H1 (cell line): ENCODE results near the gene AP3B2. TPM values are rescaled to one million over a fixed set of nuclear protein-coding genes. Genes with fewer than 3 reads are reported as not detected.

Experiments
- CTCF ChIA-PET: fragments of 300-600 bp; sonication (Branson Sonifier 250); formaldehyde crosslinking; loops from one replicate; lab custom pipeline; 2021; ENCODE audit not compliant: partially characterized antibody; lab: Charles Lee
- POLR2A ChIA-PET: fragments of 300-600 bp; sonication (Branson Sonifier 250); formaldehyde crosslinking; loops from one replicate; lab custom pipeline; 2021; ENCODE audit warnings: inconsistent platforms; ENCODE audit not compliant: partially characterized antibody; lab: Charles Lee
- DNase-seq, 2 experiments: peaks; one replicate each; pipeline versions ENCODE4 v3.0.0 to v3.0.0-alpha.2; 2010 to 2022; ENCODE audit warnings: low spot score in 2 of 2, low read depth in 1 of 2, mixed read lengths in 1 of 2
- FAIRE-seq: peaks from 2 replicates; lab custom pipeline; 2011; peaks lifted over from hg19 to GRCh38; lab: Jason Lieb, UNC
- H2AFZ ChIP-seq: 2 replicates; pipeline ENCODE4 v1.8.1; 2012; ENCODE audit warnings: low read length, inconsistent platforms
- H2AK5ac ChIP-seq: 2 replicates; pipeline ENCODE4 v1.6.1; 2013; ENCODE audit warnings: low read depth, low read length
- H2BK120ac ChIP-seq: replicated peaks from 2 replicates; pipeline ENCODE3; 2013; ENCODE audit warnings: low read depth, low read length, inconsistent platforms
- H2BK12ac ChIP-seq: 2 replicates; pipeline ENCODE4 v1.6.1; 2013; ENCODE audit warnings: low read depth, low read length
- H2BK15ac ChIP-seq: 2 replicates; pipeline ENCODE4 v1.6.1; 2013; ENCODE audit warnings: low read length
- H2BK20ac ChIP-seq: 2 replicates; pipeline ENCODE4 v1.6.1; 2013; ENCODE audit warnings: low read length
- H2BK5ac ChIP-seq: 2 replicates; pipeline ENCODE4 v1.6.1; 2013; ENCODE audit warnings: low read depth, low read length
- H3K14ac ChIP-seq: 2 replicates; pipeline ENCODE4 v1.6.1; 2013; ENCODE audit warnings: inconsistent platforms; ENCODE audit not compliant: insufficient read length
- H3K18ac ChIP-seq: 2 replicates; pipeline ENCODE4 v1.6.1; 2013; ENCODE audit warnings: low read length; ENCODE audit errors: extremely low read depth
- H3K23ac ChIP-seq: 2 replicates; pipeline ENCODE4 v1.6.1; 2013; ENCODE audit warnings: inconsistent platforms; ENCODE audit not compliant: insufficient read length
- H3K23me2 ChIP-seq: 2 replicates; pipeline ENCODE4 v1.6.1; 2013; ENCODE audit warnings: low read depth, low read length
- H3K27ac ChIP-seq: 2 replicates; pipeline ENCODE4 v1.6.1; 2011; ENCODE audit warnings: low read depth, low read length, inconsistent platforms
- H3K27me3 ChIP-seq, 4 experiments: replicated peaks in 1 of 4; 1 replicate in 1 of 4; 2 replicates in 3 of 4; pipeline versions ENCODE4 v1.6.1 to v1.8.1; 2011 to 2013; ENCODE audit warnings: low read length in 3 of 4, mild to moderate bottlenecking in 3 of 4, inconsistent platforms in 2 of 4, mixed read lengths in 2 of 4, moderate library complexity in 1 of 4; ENCODE audit not compliant: control insufficient read depth in 3 of 4, insufficient read depth in 3 of 4; ENCODE audit errors: extremely low read depth in 1 of 4
- H3K36me3 ChIP-seq, 4 experiments: 2 replicates each; pipeline versions ENCODE4 v1.6.1 to v1.8.1; 2011 to 2013; ENCODE audit warnings: mild to moderate bottlenecking in 4 of 4, low read length in 3 of 4, moderate library complexity in 2 of 4, control low read depth in 1 of 4, inconsistent platforms in 1 of 4; ENCODE audit not compliant: insufficient read depth in 4 of 4, control insufficient read depth in 2 of 4
- H3K4ac ChIP-seq: replicated peaks from 2 replicates; pipeline ENCODE3; 2013; ENCODE audit warnings: low read length, low read depth, mixed read lengths, inconsistent platforms; ENCODE audit not compliant: insufficient read length
- H3K4me1 ChIP-seq, 4 experiments: replicated peaks in 1 of 4; 1 replicate in 1 of 4; 2 replicates in 3 of 4; pipeline versions ENCODE4 v1.6.1 to v1.8.1; 2011 to 2013; ENCODE audit warnings: low read length in 3 of 4, inconsistent platforms in 2 of 4, mixed read lengths in 1 of 4; ENCODE audit not compliant: insufficient read depth in 4 of 4, control insufficient read depth in 3 of 4
- H3K4me2 ChIP-seq, 2 experiments: 2 replicates each; pipeline versions ENCODE4 v1.6.1 to v1.8.1; 2011 to 2013; ENCODE audit warnings: low read depth in 2 of 2, low read length in 2 of 2, control low read depth in 1 of 2, inconsistent platforms in 1 of 2, mild to moderate bottlenecking in 1 of 2; ENCODE audit not compliant: insufficient read depth in 1 of 2
- H3K4me3 ChIP-seq, 4 experiments: fragments of 200-600, 300-600 bp in 1 of 4; sonication (generic), shearing (Covaris generic), sonication (Bioruptor Twin) in 1 of 4; 2 replicates each; pipeline versions ENCODE4 v1.5.1 to v1.8.1; 2011 to 2016; ENCODE audit warnings: low read length in 4 of 4, low read depth in 3 of 4, control low read depth in 2 of 4, inconsistent platforms in 2 of 4, mild to moderate bottlenecking in 2 of 4, mixed read lengths in 1 of 4, moderate library complexity in 1 of 4; ENCODE audit not compliant: insufficient read depth in 2 of 4; ENCODE audit errors: extremely low read depth in 1 of 4
- H3K56ac ChIP-seq: replicated peaks from 2 replicates; pipeline ENCODE3; 2013; ENCODE audit warnings: low read depth, mild to moderate bottlenecking, mixed read lengths, low read length, inconsistent platforms; ENCODE audit not compliant: insufficient read length
- H3K79me1 ChIP-seq: 2 replicates; pipeline ENCODE4 v1.6.1; 2013; ENCODE audit warnings: low read depth, low read length, control low read depth
- H3K79me2 ChIP-seq, 2 experiments: 2 replicates each; pipeline versions ENCODE4 v1.6.1 to v1.8.1; 2012 to 2013; ENCODE audit warnings: low read length in 2 of 2, mild to moderate bottlenecking in 2 of 2, inconsistent platforms in 1 of 2; ENCODE audit not compliant: insufficient read depth in 2 of 2, control insufficient read depth in 1 of 2
- H3K9ac ChIP-seq, 4 experiments: replicated peaks in 1 of 4; 1 replicate in 1 of 4; 2 replicates in 3 of 4; pipeline versions ENCODE4 v1.6.1 to v1.8.1; 2011 to 2013; ENCODE audit warnings: low read depth in 3 of 4, low read length in 3 of 4, control low read depth in 2 of 4, mild to moderate bottlenecking in 2 of 4, moderate library complexity in 2 of 4, inconsistent platforms in 1 of 4; ENCODE audit errors: extremely low read depth in 1 of 4
- H3K9me3 ChIP-seq, 2 experiments: 2 replicates each; pipeline versions ENCODE4 v1.6.1 to v1.8.1; 2012 to 2013; ENCODE audit warnings: mild to moderate bottlenecking in 2 of 2, moderate library complexity in 2 of 2, control low read depth in 1 of 2, inconsistent platforms in 1 of 2, low read depth in 1 of 2, low read length in 1 of 2, mixed read lengths in 1 of 2; ENCODE audit not compliant: insufficient read depth in 2 of 2
- H4K20me1 ChIP-seq, 2 experiments: replicated peaks in 1 of 2; 2 replicates each; pipeline versions ENCODE3 to v1.8.1; 2011 to 2013; ENCODE audit warnings: inconsistent platforms in 2 of 2, low read length in 2 of 2, mild to moderate bottlenecking in 1 of 2; ENCODE audit not compliant: insufficient read depth in 2 of 2, control insufficient read depth in 1 of 2
- H4K5ac ChIP-seq: 2 replicates; pipeline ENCODE4 v1.6.1; 2013; ENCODE audit warnings: low read length, low read depth, mixed read lengths, inconsistent platforms; ENCODE audit not compliant: insufficient read length
- H4K8ac ChIP-seq: 2 replicates; pipeline ENCODE4 v1.8.0; 2013; ENCODE audit warnings: mild to moderate bottlenecking, moderate library complexity, low read length, inconsistent platforms; ENCODE audit not compliant: insufficient read depth; ENCODE audit errors: extremely low read depth
- H4K91ac ChIP-seq: replicated peaks from 2 replicates; pipeline ENCODE3; 2013; ENCODE audit warnings: low read length, mixed read lengths, inconsistent platforms; ENCODE audit not compliant: insufficient read length
- ASH2L ChIP-seq: fragments of 200-600, 300-600 bp; sonication (generic); IDR thresholded peaks from one replicate; pipeline ENCODE4 v1.7.1; 2017; ENCODE audit warnings: low read length
- ATF3 ChIP-seq: IDR thresholded peaks from 2 replicates; pipeline ENCODE4 v1.6.1; 2011; ENCODE audit warnings: low read depth, mild to moderate bottlenecking, low read length; ENCODE audit not compliant: insufficient read depth
- BACH1 ChIP-seq: IDR thresholded peaks from 2 replicates; pipeline ENCODE4 v1.6.1; 2012; ENCODE audit warnings: low read length, improper control_type of control experiment
- FOSL1 ChIP-seq: IDR thresholded peaks from 2 replicates; pipeline ENCODE4 v1.6.1; 2011; ENCODE audit warnings: mild to moderate bottlenecking, low read depth, low read length, moderate library complexity; ENCODE audit not compliant: insufficient read depth
- HDAC6 ChIP-seq: IDR thresholded peaks from one replicate; pipeline ENCODE4 v1.7.1; 2012; ENCODE audit warnings: low read depth, mild to moderate bottlenecking, inconsistent platforms, low read length, moderate library complexity
- NRF1 ChIP-seq: IDR thresholded peaks from 2 replicates; pipeline ENCODE4 v1.6.1; 2011; ENCODE audit warnings: mild to moderate bottlenecking, low read depth, low read length, improper control_type of control experiment
- RNF2 ChIP-seq: fragments of 200-900, 300-1000 bp; sonication (generic); IDR thresholded peaks from 2 replicates; pipeline ENCODE4 v1.7.1; 2016; ENCODE audit warnings: borderline replicate concordance, low read depth, mild to moderate bottlenecking, antibody characterized with exemption, low read length; ENCODE audit not compliant: poor library complexity, severe bottlenecking; ENCODE audit errors: missing control alignments
- SP4 ChIP-seq: IDR thresholded peaks from 2 replicates; pipeline ENCODE4 v1.6.1; 2012; ENCODE audit warnings: low read length, inconsistent platforms
- TEAD4 ChIP-seq: IDR thresholded peaks from 2 replicates; pipeline ENCODE4 v1.6.1; 2012; ENCODE audit warnings: low read depth, low read length, inconsistent platforms, mixed read lengths
- YY1 ChIP-seq: IDR thresholded peaks from 2 replicates; pipeline ENCODE4 v1.6.1; 2011; ENCODE audit warnings: low read depth, mild to moderate bottlenecking, low read length
- WGBS, 2 experiments: shearing (Covaris generic) in 1 of 2; methylation state at CpG; one replicate each; pipeline versions ENCODE4 v1.1.6 to v1.1.7; 2013 to 2015; ENCODE audit warnings: low lambda C conversion rate in 2 of 2, mixed read lengths in 2 of 2, inconsistent platforms in 1 of 2, low coverage in 1 of 2, missing lambda C conversion rate in 1 of 2; ENCODE audit not compliant: insufficient replicate concordance in 2 of 2, insufficient coverage in 1 of 2, insufficient read length in 1 of 2; ENCODE audit errors: extremely low coverage in 1 of 2, missing lambda C conversion rate in 1 of 2; 5-methylcytosine and 5-hydroxymethylcytosine counted together
- polyA plus RNA-seq, 7 experiments: library from polyadenylated mRNA; depleted of rRNA in 3 of 7; stranded (reverse) in 5 of 7; unstranded in 2 of 7; fragments of >200 nt in 5 of 7; fragments of 200-250 nt in 2 of 7; gene quantifications; 1 replicate in 5 of 7; 2 replicates in 1 of 7; 4 replicates in 1 of 7; pipeline versions ENCODE4 v1.2.1 to v1.2.3, GENCODE V29; 2011 to 2013; ENCODE audit warnings: missing spikeins in 2 of 7, mixed read lengths in 2 of 7
- total RNA-seq: library from RNA; stranded (reverse); fragmentation: NEBNext Ultra II Directional; extraction: Animal tissue kit (Norgen Biotek cat#: 25700); gene quantifications from 2 replicates; pipeline ENCODE4 v1.2.1, GENCODE V29; 2021

AP3B2 gene
- total and polyA plus RNA-seq, 2 of the 8 experiments (the other 6 are each of a cell fraction or from before 2014, with no cell fraction given) = 21.8 to 25.7 TPM

DNA sequence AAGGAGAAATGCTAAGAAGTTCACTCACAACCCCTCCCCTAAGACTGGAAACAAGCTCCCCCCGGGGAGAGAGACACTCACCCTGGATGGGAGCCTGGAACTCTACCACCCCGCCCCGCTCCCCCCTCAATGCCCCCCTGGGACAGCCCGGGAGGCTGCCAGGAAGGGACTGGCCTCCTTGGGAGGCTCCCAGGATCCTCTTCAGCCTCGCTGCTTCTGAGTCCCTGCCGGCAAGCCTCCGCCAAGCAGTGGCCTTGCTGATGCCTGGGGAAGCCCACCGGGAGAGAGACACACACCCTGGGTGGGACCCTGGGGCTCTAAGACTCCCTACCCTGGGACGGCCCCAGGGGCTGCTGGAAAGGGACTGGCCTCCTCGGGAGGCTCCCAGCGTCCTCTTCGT, 95.9 kb downstream of the AP3B2 start:
- Histone ChIP-seq H3K36me3 (no peaks in the 10 kb centered on the region), H3K4me3 (no peak overlapping the region), H3K27me3 (no peaks in the 10 kb centered on the region), H4K20me1 (no peaks in the 10 kb centered on the region), H3K18ac (no peak overlapping the region), H4K5ac (no peak overlapping the region), H2BK20ac (no peak overlapping the region), H2AK5ac (no peak overlapping the region), H3K9ac (no peak overlapping the region), H3K56ac (no peak overlapping the region), H2BK5ac (no peak overlapping the region), H3K79me2 (no peaks in the 10 kb centered on the region), H2BK15ac (no peak overlapping the region), H4K8ac (no peak overlapping the region), H3K79me1 (no peaks in the 10 kb centered on the region), H2BK120ac (no peak overlapping the region), H4K91ac (no peak overlapping the region), H3K23me2 (no peaks in the 10 kb centered on the region), H3K27ac (no peak overlapping the region), H3K23ac (no peak overlapping the region), H3K4me2 (no peak overlapping the region), H3K4ac (no peak overlapping the region), H3K9me3 (no peaks in the 10 kb centered on the region), H3K4me1 (no peaks in the 10 kb centered on the region), H2AFZ (no peak overlapping the region), H3K14ac (no peak overlapping the region), H2BK12ac (no peak overlapping the region)
- CTCF ChIA-PET = interaction anchor here (1.8 kb wide), 1 partner anchor 8 kb away, joined by 9 read pairs; no protein-coding TSS in a partner anchor
- POLR2A ChIA-PET = interaction anchor here (1.1 kb wide), 2 partner anchors 71 to 76 kb away, joined by 3 read pairs; no protein-coding TSS in a partner anchor
- FAIRE-seq (no peak), DNase-seq (no peak)
- TF ChIP-seq HDAC6 (no peak), ASH2L (no peak), NRF1 (no peak), RNF2 (no peak), TEAD4 (no peak), SP4 (no peak), YY1 (no peak), FOSL1 (no peak), ATF3 (no peak), BACH1 (no peak)
- 81% methylated on average over 12 of the region's 12 CpGs; no CpG with 5 or more reads in 1 of the 2 experiments for WGBS, 2 experiments
